Hepatocyte (in vitro differentiated cells): Measurements from ENCODE around the gene PTGDS. TPM values are rescaled to one million over a fixed set of nuclear protein-coding genes. Genes with fewer than 3 reads are reported as not detected.

Experiments used
- DNase-seq: peaks from one replicate; pipeline ENCODE4 v3.0.0-alpha.2; 2016; ENCODE audit warnings: low spot score
- H2AFZ ChIP-seq: fragments of 200-600 bp; sonication (generic); 2 replicates; pipeline ENCODE4 v1.6.0; 2016; ENCODE audit warnings: antibody characterized with exemption, mild to moderate bottlenecking
- H3K27ac ChIP-seq: fragments of 200-600 bp; sonication (generic); 2 replicates; pipeline ENCODE4 v1.5.1; 2016; ENCODE audit warnings: mild to moderate bottlenecking
- H3K27me3 ChIP-seq: fragments of 200-600 bp; sonication (generic); 2 replicates; pipeline ENCODE4 v1.6.1; 2016
- H3K36me3 ChIP-seq: fragments of 200-600 bp; sonication (generic); replicated peaks from 2 replicates; pipeline ENCODE4 v1.5.1; 2016; ENCODE audit warnings: low read depth; ENCODE audit not compliant: insufficient read depth
- H3K4me1 ChIP-seq: fragments of 200-600 bp; sonication (generic); 2 replicates; pipeline ENCODE4 v1.5.1; 2016; ENCODE audit warnings: mild to moderate bottlenecking, moderate library complexity; ENCODE audit not compliant: insufficient read depth
- H3K4me2 ChIP-seq: fragments of 200-600 bp; sonication (generic); 2 replicates; pipeline ENCODE4 v1.6.0; 2016
- H3K4me3 ChIP-seq: fragments of 200-600 bp; sonication (generic); 2 replicates; pipeline ENCODE4 v1.5.1; 2016; ENCODE audit warnings: mild to moderate bottlenecking
- H3K79me2 ChIP-seq: fragments of 200-600 bp; sonication (generic); 2 replicates; pipeline ENCODE4 v1.6.0; 2017; ENCODE audit warnings: mild to moderate bottlenecking
- H3K9me2 ChIP-seq: fragments of 200-600 bp; sonication (generic); replicated peaks from 2 replicates; pipeline ENCODE4 v1.6.0; 2017; ENCODE audit warnings: mild to moderate bottlenecking; ENCODE audit not compliant: insufficient read depth
- H3K9me3 ChIP-seq: fragments of 200-600 bp; sonication (generic); 2 replicates; pipeline ENCODE4 v1.5.1; 2016; ENCODE audit warnings: low read depth, mild to moderate bottlenecking
- H4K20me1 ChIP-seq: fragments of 200-600 bp; sonication (generic); 2 replicates; pipeline ENCODE4 v1.6.0; 2016; ENCODE audit warnings: mild to moderate bottlenecking; ENCODE audit not compliant: insufficient read depth, poor library complexity, severe bottlenecking
- CTCF ChIP-seq: fragments of 200-600 bp; sonication (generic); IDR thresholded peaks from 2 replicates; pipeline ENCODE4 v1.5.1; 2016; ENCODE audit warnings: antibody characterized with exemption, mild to moderate bottlenecking; ENCODE audit not compliant: poor library complexity
- EZH2 ChIP-seq: fragments of 200-600 bp; sonication (generic); IDR thresholded peaks from 2 replicates; pipeline ENCODE4 v1.6.1; 2016; ENCODE audit warnings: antibody characterized with exemption, mild to moderate bottlenecking, borderline replicate concordance
- EZH2phosphoT487 ChIP-seq: fragments of 200-600 bp; sonication (generic); IDR thresholded peaks from one replicate; pipeline ENCODE4 v1.6.1; 2018; ENCODE audit warnings: antibody characterized with exemption, mild to moderate bottlenecking, low read depth, moderate library complexity; ENCODE audit not compliant: unreplicated experiment, severe bottlenecking
- WGBS: methylation state at CpG from one replicate; pipeline ENCODE4 v1.1.6; 2016; ENCODE audit warnings: low lambda C conversion rate; ENCODE audit errors: missing lambda C conversion rate; 5-methylcytosine and 5-hydroxymethylcytosine counted together
- polyA plus RNA-seq: library from polyadenylated mRNA; unstranded; fragments of >200 nt; fragmentation: Nextera tagmentation; extraction: Ambion mirVana; gene quantifications from 2 replicates; pipeline ENCODE4 v1.2.1, GENCODE V29; 2016
- total RNA-seq: library from RNA; depleted of rRNA; stranded (reverse); fragments of >200 nt; gene quantifications from 2 replicates; pipeline ENCODE4 v1.2.3, GENCODE V29; 2014

Gene PTGDS
- total and polyA plus RNA-seq, 2 experiments from 2014 or later, result 56.0 to 290 TPM

GRCh38 chr9:137009938-137010732 lies 32.8 kb downstream of the PTGDS start:
- Histone ChIP-seq H3K36me3 (no peaks in the 10 kb centered on the region), H3K9me2 (no peaks in the 10 kb centered on the region)
- 94% methylated on average over 35 of the region's 49 CpGs for WGBS

GRCh38 chr9:137011156-137011555 lies 33.9 kb downstream of the PTGDS start:
- Histone ChIP-seq H3K79me2 (no peaks in the 10 kb centered on the region), H3K27me3 (no peaks in the 10 kb centered on the region), H3K4me3 (no peak overlapping the region), H3K9me3 (no peaks in the 10 kb centered on the region), H3K9me2 (no peaks in the 10 kb centered on the region), H3K4me1 (no peaks in the 10 kb centered on the region), H2AFZ (no peak overlapping the region), H3K4me2 (no peak overlapping the region), H3K27ac (no peak overlapping the region), H4K20me1 (no peaks in the 10 kb centered on the region), H3K36me3 (no peaks in the 10 kb centered on the region)
- no peak for TF ChIP-seq CTCF
- TF ChIP-seq EZH2phosphoT487, result no peak
- no peak for TF ChIP-seq EZH2
- 98% methylated on average over 9 of the region's 24 CpGs for WGBS
- no peak for DNase-seq

More at GRCh38 chr9:137009938-137010732, 32.8 kb downstream of the PTGDS start:
- H3K4me1 ChIP-seq, result no peaks in the 10 kb centered on the region
- H2AFZ ChIP-seq, result no peak overlapping the region
- H3K27me3 ChIP-seq, result no peaks in the 10 kb centered on the region
- H4K20me1 ChIP-seq, result no peaks in the 10 kb centered on the region
- H3K79me2 ChIP-seq, result no peaks in the 10 kb centered on the region
- DNase-seq, result no peak
- H3K4me2 ChIP-seq, result no peak overlapping the region
- no peak overlapping the region for H3K4me3 ChIP-seq
- H3K9me3 ChIP-seq, result no peaks in the 10 kb centered on the region
- TF ChIP-seq EZH2phosphoT487 (no peak), EZH2 (no peak), CTCF (no peak)
- H3K27ac ChIP-seq, result no peak overlapping the region

DNA sequence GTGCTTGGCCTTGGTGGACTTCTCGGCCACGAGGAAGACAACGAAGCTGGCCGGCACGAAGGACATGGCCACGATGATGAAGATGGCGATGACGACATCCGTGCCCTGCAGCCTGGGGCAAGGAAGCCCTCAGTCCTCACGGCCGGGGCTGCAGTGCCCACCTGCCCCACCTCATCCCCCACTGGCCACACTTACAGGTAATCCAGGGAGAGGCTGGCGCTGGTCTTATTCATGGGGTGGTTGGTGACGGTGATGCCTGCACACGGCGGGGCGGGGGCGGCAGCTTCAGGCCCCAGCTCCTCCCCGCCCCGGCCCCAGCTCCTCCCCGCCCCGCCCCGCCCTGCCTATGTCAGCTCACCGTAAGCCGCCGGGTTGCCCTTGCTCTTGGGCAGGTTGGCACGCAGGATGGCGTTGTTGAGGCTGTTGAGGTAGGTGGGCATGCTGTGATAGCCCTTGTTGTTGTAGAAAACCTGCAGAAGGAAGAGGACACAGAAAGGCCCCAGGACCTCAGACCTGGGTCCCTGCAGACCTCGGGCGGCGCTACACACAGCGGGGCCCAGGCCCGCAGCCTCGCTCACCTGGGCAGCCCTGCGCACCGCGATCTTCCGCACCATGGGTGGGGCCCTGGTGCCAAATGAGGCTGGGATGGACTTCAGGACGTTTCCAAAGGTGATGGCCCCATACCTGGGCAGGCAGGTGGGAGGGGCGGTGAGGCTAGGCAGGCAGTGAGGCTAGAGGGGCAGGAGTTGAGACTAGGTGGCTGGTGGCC lies 34.8 kb downstream of the PTGDS start:
- 96% methylated on average over 25 of the region's 39 CpGs for WGBS
- H3K4me3 ChIP-seq, result no peak overlapping the region
- H3K27me3 ChIP-seq, result no peaks in the 10 kb centered on the region
- no peaks in the 10 kb centered on the region for H3K4me1 ChIP-seq
- no peaks in the 10 kb centered on the region for H3K79me2 ChIP-seq
- H3K27ac ChIP-seq, result no peak overlapping the region
- H2AFZ ChIP-seq, result no peak overlapping the region
- H3K9me2 ChIP-seq, result no peaks in the 10 kb centered on the region
- H4K20me1 ChIP-seq, result no peaks in the 10 kb centered on the region
- H3K36me3 ChIP-seq, result no peaks in the 10 kb centered on the region
- no peak for DNase-seq
- TF ChIP-seq CTCF, result no peak
- no peak for TF ChIP-seq EZH2phosphoT487
- no peak for TF ChIP-seq EZH2
- H3K9me3 ChIP-seq, result no peaks in the 10 kb centered on the region
- no peak overlapping the region for H3K4me2 ChIP-seq
